GM12891 (cell line): Measurements from ENCODE around the gene CA10.

Experiments used
- DNase-seq: peaks from one replicate; pipeline ENCODE4 v3.0.0; 2011; ENCODE audit warnings: low spot score; ENCODE audit not compliant: insufficient read length
- FAIRE-seq: peaks from 2 replicates; lab custom pipeline; 2011; peaks lifted over from hg19 to GRCh38; lab: Jason Lieb, UNC
- PAX5 ChIP-seq: IDR thresholded peaks from 2 replicates; pipeline ENCODE4 v1.6.1; 2011; ENCODE audit warnings: low read length, moderate library complexity, mild to moderate bottlenecking; ENCODE audit not compliant: insufficient read depth, severe bottlenecking
- POLR2A ChIP-seq: IDR thresholded peaks from 2 replicates; pipeline ENCODE4 v1.6.1; 2011; ENCODE audit warnings: low read depth, low read length, control low read depth
- POLR2AphosphoS5 ChIP-seq: IDR thresholded peaks from 2 replicates; pipeline ENCODE4 v1.6.1; 2011; ENCODE audit warnings: low read depth, low read length, control low read depth
- POU2F2 ChIP-seq: IDR thresholded peaks from 2 replicates; pipeline ENCODE4 v1.6.1; 2011; ENCODE audit warnings: low read depth, mild to moderate bottlenecking, control low read depth, low read length, moderate library complexity
- SPI1 ChIP-seq: IDR thresholded peaks from 2 replicates; pipeline ENCODE4 v1.6.1; 2011; ENCODE audit warnings: low read depth, low read length, control low read depth
- TAF1 ChIP-seq: IDR thresholded peaks from 2 replicates; pipeline ENCODE4 v1.6.1; 2011; ENCODE audit warnings: low read depth, low read length, control low read depth

CA10 gene

DNA sequence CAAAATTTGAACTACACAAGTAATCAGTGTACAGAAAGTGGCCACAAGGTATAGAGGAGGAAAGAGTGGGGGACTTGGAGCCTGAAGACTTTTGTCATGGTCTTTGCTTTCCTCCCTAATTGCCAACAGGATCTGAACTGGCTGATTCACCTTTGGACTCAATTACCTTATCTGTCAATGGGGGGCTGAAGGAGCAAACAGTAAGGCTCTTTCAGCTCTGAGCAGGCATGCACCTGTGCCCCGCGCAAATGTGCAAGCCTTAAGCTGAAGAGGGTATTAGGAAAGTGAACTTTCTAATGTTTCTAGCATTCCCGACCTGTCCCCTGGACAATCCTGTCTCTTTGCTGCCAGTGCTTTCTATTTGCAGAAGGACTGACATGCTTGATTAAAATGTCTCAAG, 302.7 kb downstream of the CA10 start:
- TF ChIP-seq POLR2A: no peak
- no peak for TF ChIP-seq SPI1
- DNase-seq: no peak

DNA sequence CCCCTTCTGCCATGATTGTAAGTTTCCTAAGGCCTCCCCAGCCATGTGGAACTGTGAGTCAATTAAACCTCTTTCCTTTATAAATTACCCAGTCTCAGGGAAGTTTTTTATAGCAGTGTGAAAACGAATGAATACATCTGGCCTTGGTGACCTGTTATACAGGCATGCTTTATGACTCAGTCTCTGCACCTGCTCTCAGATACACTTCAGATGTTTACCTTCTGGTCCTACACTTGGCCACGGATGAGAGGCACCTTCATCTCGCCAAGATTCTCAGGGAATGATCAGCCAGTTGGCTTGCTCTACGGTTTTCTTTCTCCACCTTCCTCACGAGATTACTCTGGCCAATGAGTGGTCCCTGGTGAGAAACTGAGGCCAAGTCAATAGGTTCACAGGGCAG, 304.7 kb downstream of the CA10 start:
- no peak for FAIRE-seq
- no peak for TF ChIP-seq POU2F2
- no peak for TF ChIP-seq SPI1
- TF ChIP-seq POLR2A: no peak
- TF ChIP-seq POLR2AphosphoS5: no peak
- TF ChIP-seq PAX5: no peak
- no peak for TF ChIP-seq TAF1
- no peak for DNase-seq

More for the DNA sequence above, 302.7 kb downstream of the CA10 start:
- no peak for FAIRE-seq

DNA sequence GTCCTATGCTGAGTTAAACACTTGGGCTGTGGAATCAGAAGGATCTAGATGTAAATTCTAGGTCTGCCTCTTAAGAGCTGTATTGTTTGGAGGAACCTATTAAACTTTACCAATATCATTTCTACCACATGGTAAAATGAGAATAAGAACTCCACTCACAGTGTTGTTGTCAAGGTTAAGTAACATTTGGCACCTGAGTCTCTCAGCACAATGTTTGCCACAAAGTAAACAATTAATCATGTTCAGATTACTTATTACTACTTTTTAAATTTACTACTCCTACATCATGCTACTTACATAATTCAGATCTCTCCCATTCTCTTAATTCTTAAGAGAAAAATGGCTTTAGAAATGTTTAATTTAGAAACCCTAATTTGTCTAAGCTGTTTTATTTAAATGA, 305.9 kb downstream of the CA10 start:
- DNase-seq (no peak), FAIRE-seq (no peak)
- no peak for TF ChIP-seq SPI1
- no peak for TF ChIP-seq POLR2A
- TF ChIP-seq POLR2AphosphoS5: no peak
- no peak for TF ChIP-seq POU2F2
- TF ChIP-seq PAX5: no peak
- TF ChIP-seq TAF1: no peak

DNA sequence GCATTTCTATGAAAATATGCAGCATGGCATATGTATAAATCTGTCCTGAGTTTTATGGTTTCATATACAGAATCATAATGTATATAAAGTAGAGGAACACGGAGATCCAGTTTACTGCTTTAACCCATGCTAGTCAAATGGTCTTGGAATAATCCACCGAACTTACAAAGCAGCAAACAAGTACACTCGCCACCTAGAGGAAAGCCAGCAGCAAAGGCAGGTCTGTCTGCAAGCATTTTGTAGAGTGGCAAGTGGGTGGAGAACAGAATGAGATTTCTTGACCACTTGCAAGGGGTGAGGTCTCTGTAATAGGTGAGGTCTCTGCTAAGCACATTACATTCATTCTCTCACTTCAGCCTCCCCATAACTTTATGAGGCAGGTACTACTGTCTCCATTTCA, 308.3 kb downstream of the CA10 start:
- TF ChIP-seq PAX5 (no peak), TAF1 (no peak), POLR2AphosphoS5 (no peak), POLR2A (no peak), POU2F2 (no peak), SPI1 (no peak)
- FAIRE-seq (no peak), DNase-seq (no peak)

DNA sequence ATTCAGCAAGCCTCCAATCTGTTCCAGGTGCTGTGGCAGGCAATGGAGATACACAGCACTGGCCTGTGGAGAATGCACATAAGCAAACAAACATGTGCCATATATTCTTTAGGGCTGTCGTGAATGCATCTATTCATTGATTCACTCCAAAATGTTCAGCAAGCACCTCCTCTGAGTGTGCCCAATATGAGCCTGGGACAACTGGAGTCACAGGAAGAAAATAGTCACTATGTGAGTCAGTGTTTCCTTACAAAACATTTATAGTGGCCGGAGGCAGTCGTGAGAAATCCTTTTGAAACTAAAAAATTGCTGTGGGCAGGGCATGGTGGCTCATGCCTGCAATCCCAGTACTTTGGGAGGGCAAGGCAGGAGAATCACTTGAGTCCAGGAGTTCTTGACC, 310.1 kb downstream of the CA10 start:
- FAIRE-seq (no peak), DNase-seq (no peak)

DNA sequence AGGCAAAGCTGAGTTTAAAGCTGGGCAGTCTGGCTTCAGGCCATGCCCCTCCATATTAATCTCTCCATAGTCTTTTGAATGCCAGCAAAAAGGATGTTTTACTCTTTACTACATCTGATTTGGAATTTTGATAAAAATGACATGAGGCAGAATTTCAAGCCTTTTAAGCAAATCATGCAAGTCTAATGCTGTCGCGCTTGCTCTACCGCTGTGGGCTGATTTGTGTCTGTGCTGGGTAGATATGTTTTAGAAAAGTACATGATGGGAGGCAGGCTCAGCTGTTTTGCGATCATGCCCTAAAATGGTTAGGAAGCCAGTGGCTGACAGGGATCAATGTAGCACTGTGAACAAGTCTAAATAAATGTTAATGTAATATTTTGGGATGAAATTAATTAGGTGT, 311.9 kb downstream of the CA10 start:
- no peak for TF ChIP-seq SPI1
- TF ChIP-seq POLR2A: no peak
- TF ChIP-seq TAF1: no peak
- TF ChIP-seq POLR2AphosphoS5: no peak
- no peak for TF ChIP-seq PAX5
- TF ChIP-seq POU2F2: no peak
- DNase-seq: no peak
- no peak for FAIRE-seq

More for the DNA sequence above, 310.1 kb downstream of the CA10 start:
- TF ChIP-seq POLR2A: no peak
- TF ChIP-seq TAF1: no peak
- TF ChIP-seq POU2F2: no peak
- TF ChIP-seq PAX5: no peak
- TF ChIP-seq POLR2AphosphoS5: no peak
- no peak for TF ChIP-seq SPI1

DNA sequence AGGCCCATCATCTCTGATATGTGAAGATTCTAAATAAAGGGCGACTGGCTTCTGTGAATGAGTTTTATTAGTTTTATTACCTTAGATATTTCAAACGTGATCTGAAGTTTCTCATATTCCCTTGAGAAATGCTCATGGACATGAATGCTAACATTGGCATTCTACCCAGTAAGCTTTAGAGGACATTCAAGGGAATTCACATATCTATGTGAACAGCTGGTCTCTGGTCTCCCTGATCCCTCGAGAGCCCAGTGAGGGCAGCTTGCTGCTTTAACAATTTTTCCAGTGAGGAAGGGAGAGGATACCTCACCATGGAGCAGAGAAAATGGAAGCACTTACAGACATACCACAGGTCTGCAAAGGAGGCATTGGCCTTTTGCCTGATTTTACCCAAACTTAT, 312.7 kb downstream of the CA10 start:
- no peak for TF ChIP-seq POLR2A
- no peak for TF ChIP-seq POU2F2
- TF ChIP-seq PAX5: no peak
- TF ChIP-seq POLR2AphosphoS5: no peak
- no peak for TF ChIP-seq SPI1
- FAIRE-seq (no peak), DNase-seq (no peak)

DNA sequence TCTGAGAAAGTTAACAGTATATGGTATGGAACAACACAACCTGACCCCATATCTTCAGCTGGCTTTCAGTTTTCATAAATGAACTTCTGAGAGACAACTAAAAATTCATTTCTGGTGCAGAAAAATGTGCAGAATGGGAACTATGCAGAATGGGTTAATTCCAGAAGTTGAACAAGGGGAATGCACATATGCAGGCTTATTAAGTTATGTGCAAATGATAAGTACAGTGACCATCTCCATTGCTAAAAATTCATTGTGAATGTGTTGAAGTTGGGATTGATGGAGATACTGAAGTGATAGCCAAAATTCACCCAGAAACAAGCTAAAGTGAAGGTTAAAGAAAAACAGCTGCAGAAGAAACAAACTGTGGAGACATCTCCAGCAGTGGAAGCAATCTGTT, 315.8 kb downstream of the CA10 start:
- no peak for DNase-seq
- no peak for FAIRE-seq
- TF ChIP-seq POLR2AphosphoS5: no peak

DNA sequence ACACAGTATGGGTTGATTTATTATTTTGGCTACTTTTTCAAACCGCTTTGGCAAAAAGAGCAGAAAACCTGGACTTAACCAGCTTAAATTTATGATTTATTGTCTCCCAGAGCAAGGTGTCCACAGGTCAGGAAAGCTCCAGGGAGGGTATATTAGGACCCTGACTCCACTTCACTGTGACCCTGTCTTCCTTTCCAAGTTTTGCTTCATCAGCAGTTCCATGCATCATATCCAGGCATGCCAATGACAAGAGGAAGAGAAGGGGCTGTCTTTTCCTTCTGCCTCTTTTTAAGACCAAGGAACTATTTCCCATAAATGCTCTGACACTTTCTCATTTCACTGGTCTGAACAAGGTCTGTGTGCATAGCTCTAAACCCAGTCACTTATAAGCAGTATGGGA, 316.8 kb downstream of the CA10 start:
- DNase-seq: no peak
- FAIRE-seq: no peak

DNA sequence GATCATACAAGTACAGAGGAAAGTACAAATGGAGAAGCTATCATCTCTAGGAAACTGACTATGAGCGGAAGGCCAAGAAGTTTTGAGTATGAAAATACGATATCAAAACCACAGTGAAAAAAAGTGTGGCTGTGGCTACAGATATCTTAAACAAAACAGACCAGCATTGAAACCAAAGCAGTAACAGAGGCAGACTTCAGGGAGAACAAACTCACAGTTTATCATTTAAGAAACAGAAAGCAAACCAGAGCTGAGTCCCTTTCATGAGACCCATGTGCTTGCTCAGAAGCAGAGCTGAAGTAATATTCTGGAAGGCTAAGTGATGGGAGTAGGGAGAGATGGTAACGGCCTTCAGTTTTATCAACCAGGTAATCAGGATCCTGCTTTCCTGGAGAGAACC, 317.8 kb downstream of the CA10 start:
- DNase-seq: no peak
- FAIRE-seq: no peak
- TF ChIP-seq SPI1 (no peak), TAF1 (no peak)

More for the DNA sequence above, 316.8 kb downstream of the CA10 start:
- TF ChIP-seq POLR2A (no peak), TAF1 (no peak), POU2F2 (no peak), POLR2AphosphoS5 (no peak), PAX5 (no peak), SPI1 (no peak)

DNA sequence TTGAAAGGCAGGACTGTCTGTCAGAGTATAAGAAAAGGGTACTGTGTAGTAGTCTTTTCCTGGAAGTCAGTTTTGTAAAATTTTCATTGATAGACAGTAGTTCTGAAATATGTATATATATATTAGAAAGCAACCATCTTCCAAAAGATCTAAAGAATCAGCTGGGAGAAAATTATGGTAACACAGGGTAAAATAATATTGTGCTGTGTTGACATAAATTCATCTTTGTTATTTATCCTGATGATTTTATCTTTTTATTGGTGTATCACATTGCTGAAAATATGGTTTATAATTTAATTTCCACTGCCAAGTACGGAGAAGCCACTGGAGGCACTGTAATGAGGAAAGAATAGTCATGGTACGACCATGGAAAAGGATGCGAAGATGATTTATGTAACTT, 324.9 kb downstream of the CA10 start:
- no peak for FAIRE-seq
- no peak for TF ChIP-seq SPI1
- TF ChIP-seq POU2F2: no peak
- no peak for TF ChIP-seq TAF1
- TF ChIP-seq POLR2A: no peak
- no peak for TF ChIP-seq POLR2AphosphoS5
- TF ChIP-seq PAX5: no peak

DNA sequence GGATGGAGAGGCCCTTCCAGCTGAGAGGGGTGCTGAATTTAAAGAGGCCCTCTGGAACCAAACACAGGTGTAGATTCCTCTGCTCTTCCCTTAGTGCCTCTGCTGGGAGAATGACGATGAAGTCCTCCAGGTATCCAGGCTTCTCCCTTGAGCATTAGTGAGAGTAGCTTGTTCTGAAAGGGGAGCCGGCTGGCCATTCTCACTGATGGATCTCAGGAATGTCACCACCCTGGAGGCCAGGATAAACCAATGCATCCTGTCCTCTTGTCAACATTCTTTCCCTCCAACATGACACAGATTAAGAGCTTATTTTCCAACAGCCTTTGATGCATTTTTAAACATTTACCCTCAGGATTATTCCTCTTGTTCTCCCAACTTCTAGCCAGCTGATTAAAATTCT, 325.5 kb downstream of the CA10 start:
- no peak for TF ChIP-seq TAF1
- TF ChIP-seq POLR2AphosphoS5: no peak
- no peak for TF ChIP-seq PAX5
- no peak for TF ChIP-seq POLR2A
- no peak for TF ChIP-seq POU2F2
- TF ChIP-seq SPI1: no peak
- no peak for DNase-seq
- no peak for FAIRE-seq

More for the DNA sequence above, 324.9 kb downstream of the CA10 start:
- DNase-seq: no peak
